Urinary bladder (tissue), 4 donors: Measurements from ENCODE around the gene NKAIN2. TPM values are rescaled to one million over a fixed set of nuclear protein-coding genes. Genes with fewer than 3 reads are reported as not detected.

ENCODE experiments used
- DNase-seq: peaks from one replicate; pipeline ENCODE4 v3.0.0-alpha.2; 2015; ENCODE audit errors: extremely low spot score
- H3K27ac ChIP-seq: one replicate; pipeline ENCODE4 v1.5.1; 2013; ENCODE audit warnings: low read depth, mild to moderate bottlenecking, moderate library complexity
- H3K36me3 ChIP-seq: one replicate; pipeline ENCODE4 v1.6.1; 2013; ENCODE audit warnings: mild to moderate bottlenecking, moderate library complexity; ENCODE audit not compliant: insufficient read depth
- H3K4me1 ChIP-seq: one replicate; pipeline ENCODE4 v1.6.1; 2013; ENCODE audit warnings: mild to moderate bottlenecking, moderate library complexity; ENCODE audit not compliant: insufficient read depth
- H3K4me3 ChIP-seq: one replicate; pipeline ENCODE4 v1.5.1; 2013; ENCODE audit warnings: low read depth, low read length
- WGBS: extraction: QIAGEN DNeasy Blood & Tissue Kit; methylation state at CpG from one replicate; pipeline ENCODE4 v1.1.7; 2013; 5-methylcytosine and 5-hydroxymethylcytosine counted together
- polyA plus RNA-seq: library from polyadenylated mRNA; stranded (reverse); fragments of 200-250 nt; gene quantifications from one replicate; pipeline ENCODE4 v1.2.3, GENCODE V29; 2013
- total RNA-seq: library from RNA; depleted of rRNA; stranded (reverse); fragments of >200 nt; gene quantifications from one replicate; pipeline ENCODE4 v1.2.3, GENCODE V29; 2014
- donor health status: healthy with polysubstance abuse.
- donor health status: healthy.

The NKAIN2 gene
- total and polyA plus RNA-seq, 2 donors = 0.24 to 1.7 TPM

DNA sequence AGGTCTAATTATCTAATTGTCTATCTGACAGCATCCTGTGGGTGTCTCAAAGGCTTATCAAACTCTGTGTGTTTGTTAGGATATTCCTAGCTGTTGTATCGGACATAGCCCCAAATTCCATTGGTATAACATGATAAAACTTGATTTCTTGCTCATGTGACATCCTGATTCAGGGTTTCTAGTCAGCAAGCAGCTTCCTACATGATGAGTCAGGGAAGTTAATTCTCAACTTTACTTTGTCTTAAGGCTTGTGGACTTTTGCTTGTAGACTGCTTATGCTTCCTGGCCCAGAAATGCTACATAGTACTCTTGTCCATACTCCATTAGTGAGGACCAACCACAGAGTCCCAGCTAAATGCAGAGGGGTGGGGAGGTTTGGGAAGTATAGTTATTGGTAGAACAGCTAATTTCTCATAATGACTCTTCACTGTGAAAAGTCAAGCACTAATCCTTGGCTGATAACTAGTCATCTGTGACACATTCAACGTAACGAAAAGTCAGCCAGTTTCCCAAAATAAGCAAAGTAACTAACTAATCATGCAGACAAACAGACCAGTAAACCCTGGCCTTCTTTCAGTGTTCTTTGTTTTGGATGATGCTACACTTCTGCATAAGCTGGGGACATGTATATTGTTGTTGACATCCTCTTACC lies 25.8 kb downstream of the NKAIN2 start:
- Histone ChIP-seq H3K36me3 (no peaks in the 10 kb centered on the region), H3K4me3 (no peak overlapping the region), H3K4me1 (no peaks in the 10 kb centered on the region), H3K27ac (no peak overlapping the region)
- 64% methylated on average over 3 of the region's 3 CpGs for WGBS
- no peak for DNase-seq

DNA sequence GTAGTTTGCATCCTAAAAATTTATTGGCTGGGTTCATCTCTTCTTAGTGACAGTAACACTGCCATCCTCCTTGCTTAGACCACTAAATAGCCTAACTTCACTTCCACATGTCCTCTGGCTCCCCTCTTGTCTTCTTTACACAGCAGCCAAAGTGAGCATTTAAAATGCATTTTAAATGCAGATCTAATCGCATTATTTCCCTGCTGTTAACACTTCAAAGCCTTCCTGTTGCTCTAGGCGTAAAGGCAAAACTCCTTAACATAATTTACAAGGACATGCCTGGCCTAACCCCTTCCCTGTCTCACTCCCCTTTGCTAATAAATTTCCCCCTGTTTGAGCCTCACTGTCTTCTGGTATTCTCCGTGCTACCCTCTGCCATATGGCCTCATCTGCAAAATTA lies 26.5 kb downstream of the NKAIN2 start:
- Histone ChIP-seq H3K36me3 (no peaks in the 10 kb centered on the region), H3K4me1 (no peaks in the 10 kb centered on the region), H3K4me3 (no peak overlapping the region), H3K27ac (no peak overlapping the region)
- WGBS = 27% methylated on average over 3 of the region's 3 CpGs
- DNase-seq = peak; percentile 29

GRCh38 chr6:123838505-123839234 lies 35.0 kb downstream of the NKAIN2 start:
- no peak for DNase-seq
- WGBS = 42% methylated on average over 8 of the region's 8 CpGs
- Histone ChIP-seq H3K4me1 (no peaks in the 10 kb centered on the region), H3K27ac (no peak overlapping the region), H3K36me3 (no peaks in the 10 kb centered on the region), H3K4me3 (no peak overlapping the region)

- Histone ChIP-seq H3K36me3 (no peaks in the 10 kb centered on the region), H3K4me3 (no peak overlapping the region), H3K27ac (no peak overlapping the region), H3K4me1 (no peaks in the 10 kb centered on the region)
- DNase-seq = no peak
- WGBS = 52% methylated on average over 6 of the region's 6 CpGs
Observed at GRCh38 chr6:123841067-123841896, 37.6 kb downstream of the NKAIN2 start.

DNA sequence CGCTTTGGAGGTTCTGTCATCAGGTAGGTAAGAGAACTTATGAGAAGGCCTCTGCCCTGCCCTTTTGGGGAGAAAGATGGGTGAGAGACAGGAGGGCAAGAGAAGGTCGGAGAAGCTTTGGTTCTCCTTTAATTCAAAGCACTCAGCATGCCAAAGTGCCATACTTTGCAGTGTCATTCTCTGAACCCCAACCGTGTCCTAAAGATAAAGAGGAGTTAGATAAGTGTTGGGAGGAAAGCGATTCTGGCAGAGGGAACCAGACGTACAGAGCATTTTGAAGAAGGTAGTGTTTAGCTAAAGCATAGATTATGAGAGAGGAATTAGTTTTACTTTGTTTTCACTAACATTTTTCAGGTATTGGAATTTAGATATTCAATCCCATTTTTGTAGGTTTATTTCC lies 40.3 kb downstream of the NKAIN2 start:
- H3K27ac ChIP-seq = no peak overlapping the region
- no peaks in the 10 kb centered on the region for H3K4me1 ChIP-seq
- no peak overlapping the region for H3K4me3 ChIP-seq
- DNase-seq = no peak
- no peaks in the 10 kb centered on the region for H3K36me3 ChIP-seq
- WGBS = 76% methylated on average over 5 of the region's 5 CpGs

DNA sequence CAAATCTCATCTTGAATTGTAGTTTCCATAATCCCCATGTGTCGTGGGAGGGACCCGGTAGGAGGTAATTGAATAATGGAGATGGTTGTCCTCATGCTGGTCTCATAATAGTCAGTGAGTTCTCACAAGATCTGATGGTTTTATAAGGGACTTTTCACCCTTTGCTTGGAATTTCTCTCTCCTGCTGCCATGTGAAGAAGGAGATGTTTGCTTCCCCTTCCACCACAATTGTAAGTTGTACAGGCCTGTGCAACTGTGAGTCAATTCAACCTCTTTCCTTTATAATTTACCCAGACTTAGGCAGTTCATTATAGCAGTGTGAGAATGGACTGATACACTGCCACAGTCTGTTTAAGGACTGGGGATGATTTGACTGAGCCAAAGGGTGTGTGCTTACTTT lies 44.7 kb downstream of the NKAIN2 start:
- Histone ChIP-seq H3K4me1 (no peaks in the 10 kb centered on the region), H3K4me3 (no peak overlapping the region), H3K36me3 (no peaks in the 10 kb centered on the region), H3K27ac (no peak overlapping the region)
- no peak for DNase-seq
- WGBS = 93% methylated on average over 2 of the region's 2 CpGs

- Histone ChIP-seq H3K4me1 (no peaks in the 10 kb centered on the region), H3K27ac (no peak overlapping the region), H3K36me3 (no peaks in the 10 kb centered on the region), H3K4me3 (no peak overlapping the region)
- 72% methylated on average over 3 of the region's 3 CpGs for WGBS
- no peak for DNase-seq
Observed at GRCh38 chr6:123849406-123849805, 45.7 kb downstream of the NKAIN2 start.

DNA sequence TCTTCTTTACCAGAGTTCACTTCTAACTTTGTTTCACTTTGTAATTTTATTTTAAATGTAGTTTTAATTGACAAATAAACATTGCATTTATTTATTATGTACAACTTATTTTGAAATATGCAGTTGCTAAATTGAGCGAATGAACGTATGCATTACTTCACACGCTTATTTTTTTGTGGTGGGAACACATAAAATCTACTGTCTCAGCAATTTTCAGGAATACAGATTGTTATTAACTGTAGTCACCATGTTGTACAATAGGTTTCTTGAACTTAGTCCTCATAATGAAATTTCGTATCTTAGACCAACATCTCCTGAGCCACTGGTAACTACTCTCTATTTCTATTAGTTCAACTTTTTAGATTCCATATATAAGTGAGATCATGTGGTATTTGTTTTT lies 46.9 kb downstream of the NKAIN2 start:
- no peaks in the 10 kb centered on the region for H3K36me3 ChIP-seq
- no peak overlapping the region for H3K4me3 ChIP-seq
- no peaks in the 10 kb centered on the region for H3K4me1 ChIP-seq
- DNase-seq = no peak
- H3K27ac ChIP-seq = no peak overlapping the region
- WGBS = 96% methylated on average over 4 of the region's 4 CpGs

- Histone ChIP-seq H3K4me1 (no peaks in the 10 kb centered on the region), H3K4me3 (no peak overlapping the region), H3K27ac (no peak overlapping the region), H3K36me3 (no peaks in the 10 kb centered on the region)
- WGBS = 35% methylated on average over 2 of the region's 2 CpGs
- DNase-seq = no peak
Observed at GRCh38 chr6:123854201-123854600, 50.5 kb downstream of the NKAIN2 start.

DNA sequence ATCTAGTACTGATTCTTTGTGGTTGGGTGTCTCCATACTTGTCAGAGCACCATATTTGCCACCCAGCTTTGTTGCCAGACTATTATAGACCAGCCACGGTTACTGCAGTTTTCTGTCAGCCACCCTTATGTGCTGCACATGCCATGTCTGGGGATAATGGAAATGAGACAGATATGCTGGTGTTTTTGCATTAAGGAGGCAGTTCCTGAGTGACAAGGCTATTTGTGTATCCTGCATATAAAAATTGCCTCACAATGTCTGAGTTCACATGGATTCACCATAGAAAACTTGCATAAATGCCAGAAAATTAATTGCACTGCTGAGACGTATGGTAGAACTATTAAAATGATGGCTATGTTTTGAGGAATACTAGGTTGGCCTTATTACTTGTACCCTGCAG lies 51.8 kb downstream of the NKAIN2 start:
- Histone ChIP-seq H3K4me3 (no peak overlapping the region), H3K36me3 (no peaks in the 10 kb centered on the region), H3K4me1 (no peaks in the 10 kb centered on the region), H3K27ac (no peak overlapping the region)
- WGBS = 43% methylated on average over 2 of the region's 2 CpGs
- no peak for DNase-seq

- 96% methylated on average over 1 of the region's 1 CpG for WGBS
- Histone ChIP-seq H3K36me3 (no peaks in the 10 kb centered on the region), H3K4me3 (no peak overlapping the region), H3K27ac (no peak overlapping the region), H3K4me1 (no peaks in the 10 kb centered on the region)
- no peak for DNase-seq
Observed at GRCh38 chr6:123859291-123859690, 55.6 kb downstream of the NKAIN2 start.

DNA sequence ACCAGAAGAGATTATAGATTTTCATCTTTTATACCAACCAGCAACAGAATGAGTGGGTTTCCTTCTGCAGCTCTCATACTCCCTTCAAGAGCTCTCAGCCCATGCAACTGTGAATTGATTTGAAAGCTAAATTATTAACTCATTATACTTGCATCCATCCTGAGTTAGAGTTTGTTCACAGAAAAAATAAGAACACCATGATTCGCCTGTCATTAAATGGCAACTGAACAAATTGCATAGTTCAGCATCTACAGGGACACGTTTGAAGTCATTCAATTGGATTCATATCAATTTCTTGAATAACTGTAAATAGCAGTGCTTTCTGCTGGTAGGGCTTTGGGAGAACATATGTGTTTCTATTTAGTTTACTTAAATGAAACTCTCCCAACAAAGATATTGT lies 65.7 kb downstream of the NKAIN2 start:
- H3K27ac ChIP-seq = no peak overlapping the region
- no peak for DNase-seq
- no peaks in the 10 kb centered on the region for H3K4me1 ChIP-seq
- H3K4me3 ChIP-seq = no peak overlapping the region
- no peaks in the 10 kb centered on the region for H3K36me3 ChIP-seq
- 67% methylated on average over 2 of the region's 2 CpGs for WGBS

GRCh38 chr6:123873974-123874373 lies 70.3 kb downstream of the NKAIN2 start:
- Histone ChIP-seq H3K36me3 (no peaks in the 10 kb centered on the region), H3K4me3 (no peak overlapping the region), H3K4me1 (no peaks in the 10 kb centered on the region), H3K27ac (no peak overlapping the region)
- WGBS = 38% methylated on average over 1 of the region's 1 CpG
- DNase-seq = no peak

DNA sequence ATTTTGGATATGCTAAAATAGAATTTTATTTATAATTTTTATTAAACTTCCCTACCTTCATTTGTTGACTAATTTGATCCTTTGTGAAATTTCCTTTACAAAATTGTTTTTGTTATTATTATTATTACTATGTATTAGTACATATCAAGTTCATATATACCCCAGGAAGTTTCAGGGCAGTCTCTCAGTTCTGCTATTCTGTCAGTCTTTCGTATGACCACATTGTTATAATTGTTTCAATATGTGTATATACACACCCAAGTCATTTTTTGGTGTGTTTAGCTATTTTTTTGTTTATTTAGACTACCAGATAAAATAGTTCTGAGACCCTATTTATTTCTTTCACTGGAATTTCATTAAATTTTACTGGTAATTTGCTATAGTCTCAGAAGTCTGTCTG lies 72.1 kb downstream of the NKAIN2 start:
- Histone ChIP-seq H3K4me3 (no peak overlapping the region), H3K27ac (no peak overlapping the region), H3K36me3 (no peaks in the 10 kb centered on the region), H3K4me1 (no peaks in the 10 kb centered on the region)
- DNase-seq = no peak
- WGBS = 73% methylated on average over 1 of the region's 1 CpG
